Fibroblast of upper back skin (primary cell): ENCODE results near the gene APBB2.

Source experiments
- DNase-seq: peaks from one replicate; pipeline ENCODE4 v3.0.0-alpha.2; 2013

APBB2 gene

DNA sequence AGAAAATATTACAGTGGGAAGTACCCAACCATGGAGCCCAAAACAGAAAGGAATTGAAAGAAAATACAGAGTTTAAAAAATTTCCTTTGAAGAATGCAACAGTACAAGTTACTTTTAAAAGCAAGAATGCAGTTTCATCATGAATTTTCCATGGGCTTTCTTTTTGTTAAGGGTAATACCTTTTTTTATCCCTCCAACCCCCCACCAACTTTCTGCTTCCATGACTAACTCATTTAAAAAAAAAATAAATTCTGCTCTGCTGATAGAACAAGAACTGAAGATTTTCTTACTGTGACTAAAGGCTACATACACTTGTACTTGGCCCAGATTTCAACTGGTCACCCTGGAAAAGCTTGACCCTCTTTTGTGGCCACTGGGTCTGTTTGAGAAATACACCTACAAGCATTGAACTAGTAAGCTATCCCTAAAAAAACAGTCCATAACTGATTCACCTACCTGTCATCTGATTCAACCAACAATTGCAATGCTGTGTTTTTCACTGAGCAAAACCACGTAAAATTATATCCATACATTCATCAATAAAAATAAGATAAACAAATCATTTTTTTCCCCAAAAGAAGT, 250.4 kb downstream of the APBB2 start:
- DNase-seq = peak; percentile 55

DNA sequence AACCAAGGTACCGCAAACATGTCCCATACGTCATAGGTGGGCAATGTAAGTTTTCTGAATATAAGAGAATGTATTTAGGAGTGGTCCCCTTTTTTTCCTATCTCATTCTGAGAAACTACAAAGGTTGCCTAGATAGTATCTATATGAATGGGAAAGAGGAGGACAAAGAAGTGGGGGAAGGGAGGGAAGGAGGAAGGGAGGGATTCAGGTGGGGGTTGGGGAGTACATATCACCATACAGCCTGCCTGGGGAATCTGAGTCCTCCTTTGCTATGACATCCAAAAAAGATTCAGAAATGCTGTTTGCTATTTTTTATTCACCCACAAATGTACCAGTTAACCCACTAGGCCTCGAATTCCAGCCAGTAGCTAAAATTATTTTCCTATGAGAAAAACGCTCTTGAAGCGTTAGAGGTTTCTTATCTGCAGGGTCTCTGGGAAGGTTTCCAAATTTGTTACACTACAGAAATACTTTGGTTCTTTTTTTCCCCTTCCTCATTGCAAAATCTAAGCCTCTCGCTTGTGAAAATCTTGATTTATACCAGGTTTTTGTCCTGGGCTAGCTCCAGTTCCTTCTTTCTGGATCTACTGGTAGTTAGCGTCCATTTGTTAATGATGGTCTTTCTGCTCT, 251.7 kb downstream of the APBB2 start:
- DNase-seq = peak; percentile 73

- peak; percentile 36 for DNase-seq
These were observed 253.4 kb downstream of the APBB2 start for GRCh38 chr4:40960941-40961340.

GRCh38 chr4:40957281-40957680, 257.1 kb downstream of the APBB2 start:
- DNase-seq = peak; percentile 47

- DNase-seq = peak; percentile 36
These were observed 257.6 kb downstream of the APBB2 start for GRCh38 chr4:40956721-40957255.

DNA sequence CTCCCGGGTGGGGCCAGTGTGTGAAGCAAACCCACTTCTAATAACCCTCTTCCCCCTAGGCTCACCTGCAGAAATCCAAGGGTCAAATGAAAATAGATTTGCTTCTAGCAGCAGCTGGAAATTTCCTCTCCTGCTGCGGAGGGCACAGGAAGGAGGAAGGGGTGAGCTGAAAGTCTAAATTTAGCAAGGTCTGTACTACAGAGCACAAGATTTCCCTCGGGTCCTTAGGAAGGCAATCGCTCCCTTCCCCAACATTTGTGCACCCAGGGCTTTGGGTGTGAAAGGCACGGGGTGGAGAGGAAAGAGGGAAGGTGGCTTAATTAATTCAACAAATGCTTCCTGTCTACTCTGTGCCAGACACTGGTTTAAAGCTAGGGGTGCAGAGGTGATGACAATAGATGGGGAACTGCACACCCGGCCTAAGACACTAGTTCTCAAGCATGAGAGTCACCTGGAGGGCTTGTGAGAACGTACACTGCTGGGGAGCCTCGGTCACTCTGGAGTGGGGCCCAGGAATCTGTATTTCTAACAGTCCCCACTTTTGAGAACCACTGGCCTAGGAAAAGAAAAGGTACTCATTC, 260.2 kb downstream of the APBB2 start:
- no peak for DNase-seq

GRCh38 chr4:40953283-40954087, 260.9 kb downstream of the APBB2 start:
- DNase-seq = peak; percentile 7

DNA sequence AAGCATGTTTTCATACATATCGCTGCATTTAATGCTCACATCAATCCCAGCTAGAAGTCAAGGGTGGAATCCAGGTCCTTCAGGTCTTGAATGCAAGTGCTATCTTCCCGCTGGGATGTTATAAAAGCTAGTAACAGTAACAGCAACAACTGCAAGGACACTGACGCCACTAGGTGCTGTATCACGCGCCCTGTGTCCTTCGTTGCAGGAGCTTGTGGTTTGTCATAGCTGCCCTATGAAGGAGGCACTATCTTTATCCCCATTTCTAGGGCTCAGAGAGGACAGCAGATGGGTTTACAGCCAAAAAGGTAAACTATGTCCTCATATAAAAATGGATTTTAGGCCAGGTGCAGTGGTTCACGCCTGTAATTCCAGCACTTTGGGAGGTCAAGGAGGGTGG, 261.7 kb downstream of the APBB2 start:
- DNase-seq = no peak

DNA sequence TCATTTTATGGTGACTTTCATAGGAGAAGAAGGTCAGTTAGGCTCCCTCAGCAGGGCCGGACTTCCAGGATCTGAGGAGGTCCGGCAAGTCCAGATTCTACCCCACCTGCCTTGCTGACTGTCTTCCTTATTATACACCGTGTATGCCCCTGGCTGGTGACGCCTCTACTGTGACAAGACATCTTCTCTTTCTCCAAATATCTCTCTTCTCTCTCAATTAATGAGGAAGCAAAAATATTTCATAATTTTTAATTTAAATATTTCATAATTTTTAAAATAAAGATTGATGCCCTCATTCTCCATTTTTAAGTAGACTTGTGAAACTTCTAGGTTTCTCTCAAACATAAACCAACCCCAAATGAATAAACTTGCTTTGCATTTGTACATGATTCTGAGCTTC, 262.1 kb downstream of the APBB2 start:
- no peak for DNase-seq

DNA sequence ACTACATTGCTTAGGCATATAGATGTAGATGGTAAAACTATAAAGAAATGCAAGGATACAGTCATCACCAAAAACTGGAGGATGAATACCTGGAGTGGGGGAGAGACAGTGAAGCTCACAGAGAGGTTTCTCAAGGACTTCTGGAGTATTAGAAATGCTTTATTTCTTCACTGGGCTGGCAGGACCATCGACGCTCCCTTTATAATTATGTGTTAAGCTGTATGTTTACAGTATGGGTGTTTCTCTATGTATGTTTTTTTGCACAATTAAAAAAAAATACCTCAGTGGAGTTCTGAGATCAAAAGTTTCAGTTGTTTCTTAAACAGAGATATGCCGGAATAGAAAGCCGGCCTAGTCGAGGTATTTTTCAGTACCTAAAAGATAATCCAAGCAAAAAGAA, 263.3 kb downstream of the APBB2 start:
- no peak for DNase-seq

- DNase-seq = no peak
These were observed 264.8 kb downstream of the APBB2 start for GRCh38 chr4:40949358-40950100.

DNA sequence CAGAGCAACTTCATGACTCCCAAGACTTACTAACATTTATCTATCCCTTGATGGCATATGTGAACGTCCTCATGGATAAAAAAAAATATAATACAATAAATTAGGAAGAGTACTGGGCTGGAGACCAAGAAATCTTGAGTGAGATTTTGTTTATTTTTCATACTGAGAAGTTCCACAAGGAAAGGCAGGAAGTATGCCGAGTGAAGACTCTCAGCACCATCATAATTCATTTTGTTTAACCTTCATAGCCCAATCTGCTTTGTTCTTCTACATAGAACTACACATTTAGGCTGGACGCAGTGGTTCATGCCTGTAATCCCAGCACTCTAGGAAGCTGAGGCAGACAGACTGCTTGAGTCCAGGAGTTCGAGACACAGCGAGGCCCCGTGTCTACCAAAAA, 266.3 kb downstream of the APBB2 start:
- DNase-seq = peak; percentile 14

GRCh38 chr4:40946652-40947051, 267.7 kb downstream of the APBB2 start:
- DNase-seq = no peak

DNA sequence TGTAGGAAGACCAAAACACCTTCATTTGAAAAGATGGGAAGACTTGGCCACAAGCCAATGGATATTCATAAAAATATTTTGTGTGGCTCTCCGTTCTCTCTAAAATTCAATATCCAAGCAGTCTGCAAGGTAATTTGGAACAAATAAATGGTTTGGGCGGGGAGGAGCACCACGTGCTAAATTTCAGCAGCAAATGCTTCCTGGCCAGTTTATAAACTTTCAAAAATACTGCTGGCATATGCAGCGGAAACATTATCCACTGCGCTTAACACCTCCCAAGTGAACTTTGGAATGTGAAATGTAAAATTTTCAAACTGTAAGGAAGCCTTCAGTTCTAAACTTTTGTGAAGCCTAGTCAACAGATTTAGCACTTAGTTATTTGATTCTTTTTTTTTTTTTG, 273.6 kb downstream of the APBB2 start:
- no peak for DNase-seq

DNA sequence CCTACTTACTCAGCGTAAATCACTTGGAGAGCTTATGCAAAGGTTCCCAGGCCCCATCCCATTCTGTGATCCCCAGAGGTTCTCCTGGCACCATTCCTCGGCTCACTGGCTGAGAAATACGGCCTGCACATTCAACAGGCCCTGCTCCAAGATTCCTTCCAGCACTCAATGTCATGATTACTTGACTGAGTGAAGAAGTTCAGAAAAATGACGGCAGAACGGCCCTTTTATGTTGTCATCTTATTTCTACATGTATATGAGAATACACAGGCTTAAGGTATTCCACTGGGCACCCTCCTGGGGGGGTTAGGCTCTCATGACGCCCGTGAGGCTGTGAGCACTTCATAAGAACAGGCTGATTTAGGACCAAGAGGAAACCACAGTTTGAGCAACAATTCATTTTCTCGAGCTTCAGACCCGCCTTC, 274.0 kb downstream of the APBB2 start:
- peak; percentile 83 for DNase-seq

DNA sequence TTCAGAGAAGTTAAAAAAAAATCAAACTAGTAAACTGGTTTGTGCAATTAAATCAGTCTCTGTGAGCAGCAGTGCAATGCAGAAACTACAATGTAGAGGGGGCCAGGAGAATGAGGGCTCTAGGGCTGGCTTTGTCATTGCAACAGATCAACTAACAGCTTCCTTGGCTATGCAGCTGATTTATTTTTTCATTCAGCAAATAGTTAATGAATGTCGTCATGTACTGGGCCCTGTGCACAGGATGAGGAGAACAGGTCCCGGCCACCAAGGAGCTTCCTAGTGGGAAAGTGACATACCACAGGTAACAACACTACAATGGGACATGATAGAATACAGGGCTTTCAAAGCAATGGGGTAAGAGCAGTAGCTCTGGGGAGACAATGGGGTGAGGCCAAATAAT, 274.5 kb downstream of the APBB2 start:
- DNase-seq = no peak

DNA sequence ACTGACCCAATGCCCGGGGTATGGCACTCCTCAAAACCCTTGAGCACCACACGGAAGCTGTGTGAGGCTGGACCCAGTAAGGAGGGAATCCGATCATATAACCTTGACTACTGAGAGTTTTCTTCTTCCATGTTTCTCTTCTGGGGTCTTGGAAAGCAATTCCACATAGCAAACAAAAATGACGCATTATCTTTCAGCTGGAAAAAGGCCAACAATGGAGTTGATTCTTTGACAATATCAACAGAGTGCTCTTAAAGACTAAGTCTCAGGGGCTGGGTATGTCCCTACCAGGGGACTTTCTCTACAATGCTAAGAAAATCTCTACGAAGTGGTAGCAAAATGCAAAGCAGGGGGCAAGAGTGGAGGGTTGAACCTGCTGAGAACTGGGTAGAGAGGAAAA, 276.0 kb downstream of the APBB2 start:
- no peak for DNase-seq

DNA sequence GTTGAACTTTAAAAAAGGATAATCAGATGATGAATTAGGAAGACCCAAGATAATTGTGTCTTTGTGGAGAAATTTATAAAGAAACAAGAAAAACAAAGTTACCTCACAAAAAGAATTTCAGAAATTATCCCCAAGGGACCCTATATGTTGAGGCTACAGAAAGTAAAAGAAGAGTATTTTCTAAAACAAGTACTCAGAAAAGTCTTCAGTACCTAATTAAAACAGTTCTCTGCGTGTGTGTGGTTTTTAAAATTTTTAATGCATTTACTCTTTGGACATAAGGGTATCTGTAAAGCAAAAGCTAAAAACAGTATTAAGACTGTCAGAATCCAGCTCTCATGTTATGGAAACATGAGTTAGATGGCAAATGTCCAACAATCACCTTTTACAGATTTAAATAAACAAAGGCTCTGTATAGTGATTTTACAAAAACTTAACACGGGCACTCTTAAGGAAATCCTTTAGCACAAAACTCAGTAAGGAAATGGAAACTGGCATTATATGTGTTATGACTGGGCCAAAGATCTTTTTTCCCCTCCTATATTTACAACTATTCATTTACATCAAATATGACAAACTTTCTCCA, 277.1 kb downstream of the APBB2 start:
- DNase-seq = no peak

- no peak for DNase-seq
These were observed 279.7 kb downstream of the APBB2 start for GRCh38 chr4:40934676-40935075.

- peak; percentile 69 for DNase-seq
These were observed 280.9 kb downstream of the APBB2 start for GRCh38 chr4:40933272-40934053.

DNA sequence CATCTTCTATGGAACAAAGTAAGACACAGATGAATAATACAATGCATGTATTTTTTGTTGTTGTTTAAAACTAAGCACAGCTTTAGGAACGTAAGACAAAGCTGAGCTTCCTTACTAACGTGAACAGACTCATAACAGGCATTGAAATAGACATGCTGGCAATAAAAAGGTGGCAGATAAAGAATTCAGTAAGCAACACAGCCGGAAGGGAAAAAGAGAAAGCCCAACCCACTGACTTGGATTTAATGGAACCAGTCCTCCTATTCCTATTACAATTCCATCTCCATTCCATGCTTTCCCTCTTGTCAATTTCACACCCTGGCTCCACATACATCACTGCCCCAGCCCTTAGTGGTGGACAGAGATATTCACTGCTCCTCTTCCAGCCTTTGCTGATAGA, 282.5 kb downstream of the APBB2 start:
- DNase-seq = no peak

GRCh38 chr4:40931238-40931637, 283.1 kb downstream of the APBB2 start:
- DNase-seq = no peak
